Activated CD4-positive, alpha-beta T cell treated with anti-CD3 and anti-CD28 coated beads, Interleukin-2, amount 10 ng/mL, durations not matched to agents 7 days and 5 days (primary cell): ENCODE results near the gene ADRB1. TPM values are rescaled to one million over a fixed set of nuclear protein-coding genes. Genes with fewer than 3 reads are reported as not detected.

Experiments
- CTCF ChIA-PET: fragments of 350-600 bp; sonication (Branson Sonifier 250); formaldehyde crosslinking; loops from one replicate; lab custom pipeline; 2021; ENCODE audit warnings: antibody characterized with exemption; lab: Charles Lee
- POLR2A ChIA-PET: fragments of 350-600 bp; sonication (Branson Sonifier 250); formaldehyde crosslinking; loops from one replicate; lab custom pipeline; 2021; ENCODE audit warnings: antibody characterized with exemption; lab: Charles Lee
- DNase-seq: peaks from one replicate; pipeline ENCODE4 v3.0.0-alpha.2; 2020
- H3K27ac Mint-ChIP-seq: one replicate; pipeline ENCODE4 v1.8.0; 2021; ENCODE audit warnings: mild to moderate bottlenecking, moderate library complexity, mixed read lengths
- H3K27me3 Mint-ChIP-seq: one replicate; pipeline ENCODE4 v1.8.0; 2021; ENCODE audit warnings: mixed read lengths
- H3K36me3 Mint-ChIP-seq: one replicate; pipeline ENCODE4 v1.8.0; 2021; ENCODE audit warnings: low read depth, mixed read lengths
- H3K4me1 Mint-ChIP-seq: one replicate; pipeline ENCODE4 v1.8.0; 2021; ENCODE audit warnings: mixed read lengths
- H3K4me3 Mint-ChIP-seq: one replicate; pipeline ENCODE4 v1.8.0; 2021; ENCODE audit warnings: mild to moderate bottlenecking, moderate library complexity, mixed read lengths
- H3K9me3 Mint-ChIP-seq: one replicate; pipeline ENCODE4 v1.8.0; 2021; ENCODE audit warnings: mixed read lengths
- total RNA-seq, 2 experiments: library from RNA; stranded (reverse); gene quantifications; one replicate each; pipeline ENCODE4 v1.2.3, GENCODE V29; 2021

Gene ADRB1
- total RNA-seq, 2 experiments from 2014 or later: not detected

GRCh38 chr10:114017873-114018272 is 25.8 kb upstream of the ADRB1 start:
- POLR2A ChIA-PET: no interaction called here
- Mint-ChIP-seq H3K4me1 (no peaks in the 10 kb centered on the region), H3K4me3 (no peak overlapping the region), H3K27me3 (peaks cover 45% of the 10 kb centered on the region), H3K36me3 (no peaks in the 10 kb centered on the region), H3K9me3 (peaks cover 4% of the 10 kb centered on the region), H3K27ac (no peak overlapping the region)
- no peak for DNase-seq
- CTCF ChIA-PET: interaction anchor here (0.6 to 2.5 kb wide), 4 partner anchors 12 to 35 kb away, joined by 3 to 9 read pairs (median 3); no protein-coding TSS in a partner anchor

- Mint-ChIP-seq H3K4me3 (no peak overlapping the region), H3K27me3 (peaks cover 43% of the 10 kb centered on the region), H3K9me3 (peaks cover 4% of the 10 kb centered on the region), H3K4me1 (peaks cover 4% of the 10 kb centered on the region), H3K36me3 (peaks cover 2% of the 10 kb centered on the region), H3K27ac (no peak overlapping the region)
- ChIA-PET POLR2A (no interaction called here), CTCF (no interaction called here)
- no peak for DNase-seq
Observed at GRCh38 chr10:114019226-114019625, 24.4 kb upstream of the ADRB1 start.

GRCh38 chr10:114021154-114021553 is 22.5 kb upstream of the ADRB1 start:
- DNase-seq: no peak
- CTCF ChIA-PET: no interaction called here
- Mint-ChIP-seq H3K27ac (no peak overlapping the region), H3K9me3 (peaks cover 3% of the 10 kb centered on the region), H3K27me3 (peaks cover 30% of the 10 kb centered on the region), H3K36me3 (peaks cover 2% of the 10 kb centered on the region), H3K4me1 (peaks cover 21% of the 10 kb centered on the region), H3K4me3 (no peak overlapping the region)
- POLR2A ChIA-PET: no interaction called here

- CTCF ChIA-PET: interaction anchor here (0.7 to 1.1 kb wide), 3 partner anchors 56 to 134 kb away, joined by 3 to 5 read pairs (median 3); no protein-coding TSS in a partner anchor
- peaks cover 2% of the 10 kb centered on the region for H3K36me3 Mint-ChIP-seq
- no peak overlapping the region for H3K4me3 Mint-ChIP-seq
- peaks cover 24% of the 10 kb centered on the region for H3K4me1 Mint-ChIP-seq
- peaks cover 3% of the 10 kb centered on the region for H3K9me3 Mint-ChIP-seq
- no peak overlapping the region for H3K27ac Mint-ChIP-seq
- peaks cover 30% of the 10 kb centered on the region for H3K27me3 Mint-ChIP-seq
- POLR2A ChIA-PET: no interaction called here
- no peak for DNase-seq
Observed at GRCh38 chr10:114021717-114022680, 21.7 kb upstream of the ADRB1 start.

DNA sequence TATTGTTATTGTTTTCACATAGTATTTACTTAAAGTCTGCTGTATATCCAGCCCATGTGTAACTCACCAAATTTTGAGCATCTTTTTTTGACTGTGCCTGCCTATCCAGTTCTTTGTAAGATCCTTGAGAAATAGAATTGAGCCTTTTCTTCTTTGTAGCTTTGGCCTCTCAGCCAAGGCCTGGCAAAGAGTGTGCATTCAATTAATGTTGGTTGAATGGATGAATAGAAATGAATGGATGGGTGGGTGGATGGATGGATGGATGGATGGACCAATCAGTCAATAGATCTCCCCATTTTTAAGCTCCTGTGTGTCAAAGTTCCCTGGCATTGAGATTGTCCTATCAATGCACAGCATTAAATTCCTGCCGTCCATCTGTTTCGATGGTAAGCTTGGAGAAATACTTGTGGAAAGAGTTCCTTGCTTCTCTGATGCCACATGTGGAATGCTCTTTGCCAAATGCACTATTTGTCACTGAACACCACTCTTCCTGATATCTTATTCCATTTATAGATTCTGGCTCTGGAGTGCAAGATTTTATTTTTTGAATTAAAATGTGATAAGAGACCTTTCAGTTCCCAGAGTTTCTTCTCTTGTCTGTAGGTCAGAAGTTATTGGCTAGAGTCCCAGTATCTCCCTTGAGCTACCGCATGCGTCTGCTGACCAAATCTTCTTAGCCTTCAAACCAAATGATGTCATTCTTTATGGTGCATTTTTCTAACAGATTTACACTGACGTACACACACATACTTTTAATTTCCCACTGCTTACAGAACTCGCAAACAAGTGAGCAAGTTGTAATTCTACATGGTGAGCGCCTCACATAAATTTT is 20.7 kb upstream of the ADRB1 start:
- H3K4me3 Mint-ChIP-seq: no peak overlapping the region
- H3K9me3 Mint-ChIP-seq: peaks cover 3% of the 10 kb centered on the region
- H3K36me3 Mint-ChIP-seq: peaks cover 2% of the 10 kb centered on the region
- no peak for DNase-seq
- CTCF ChIA-PET: interaction anchor here (1.1 to 1.3 kb wide), 2 partner anchors 124 to 133 kb away, joined by 3 read pairs; no protein-coding TSS in a partner anchor
- POLR2A ChIA-PET: no interaction called here
- H3K27me3 Mint-ChIP-seq: peaks cover 29% of the 10 kb centered on the region
- H3K27ac Mint-ChIP-seq: no peak overlapping the region
- peaks cover 24% of the 10 kb centered on the region for H3K4me1 Mint-ChIP-seq

DNA sequence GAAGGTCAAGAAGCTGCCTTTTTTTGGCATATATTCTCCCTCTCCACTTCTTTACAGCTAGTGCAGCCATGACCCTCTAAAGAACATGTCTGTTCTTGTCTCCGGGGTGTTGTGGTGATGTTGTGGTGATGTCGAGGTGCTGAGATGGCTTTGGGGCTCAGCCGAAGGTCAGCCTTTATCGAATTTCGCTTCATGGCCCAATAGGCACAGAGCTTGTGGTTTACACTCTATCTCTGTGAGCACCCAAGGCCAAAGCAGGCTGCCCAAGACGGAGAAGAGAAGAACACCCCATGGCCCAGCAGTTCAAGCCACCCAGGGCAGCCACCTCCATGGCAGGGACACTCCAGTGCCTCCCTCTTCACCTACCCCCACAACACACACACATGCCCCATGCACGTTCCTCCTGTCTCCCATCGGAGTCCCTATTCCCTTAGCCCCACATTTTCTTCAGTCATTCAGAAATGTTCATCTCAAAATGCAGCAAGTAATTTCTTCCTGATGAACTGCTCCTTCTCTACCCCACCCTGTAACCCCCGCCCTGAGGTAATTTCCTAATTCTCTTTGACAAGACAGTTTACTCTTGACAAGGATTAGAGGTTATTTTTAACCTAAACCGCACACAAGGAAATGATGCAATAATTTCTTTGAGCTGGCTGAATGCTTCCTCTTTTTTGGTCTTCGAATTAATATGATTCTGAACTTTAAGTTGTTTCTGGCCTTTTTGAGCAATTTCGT is 18.6 kb upstream of the ADRB1 start:
- no peak overlapping the region for H3K4me3 Mint-ChIP-seq
- H3K27me3 Mint-ChIP-seq: peaks cover 41% of the 10 kb centered on the region
- ChIA-PET POLR2A (no interaction called here), CTCF (interaction anchor here (0.6 kb wide), 1 partner anchor 77 kb away, joined by 4 read pairs; no protein-coding TSS in a partner anchor)
- peaks cover 24% of the 10 kb centered on the region for H3K4me1 Mint-ChIP-seq
- DNase-seq: peak; percentile 20
- H3K9me3 Mint-ChIP-seq: peaks cover 3% of the 10 kb centered on the region
- H3K36me3 Mint-ChIP-seq: peaks cover 2% of the 10 kb centered on the region
- no peak overlapping the region for H3K27ac Mint-ChIP-seq

DNA sequence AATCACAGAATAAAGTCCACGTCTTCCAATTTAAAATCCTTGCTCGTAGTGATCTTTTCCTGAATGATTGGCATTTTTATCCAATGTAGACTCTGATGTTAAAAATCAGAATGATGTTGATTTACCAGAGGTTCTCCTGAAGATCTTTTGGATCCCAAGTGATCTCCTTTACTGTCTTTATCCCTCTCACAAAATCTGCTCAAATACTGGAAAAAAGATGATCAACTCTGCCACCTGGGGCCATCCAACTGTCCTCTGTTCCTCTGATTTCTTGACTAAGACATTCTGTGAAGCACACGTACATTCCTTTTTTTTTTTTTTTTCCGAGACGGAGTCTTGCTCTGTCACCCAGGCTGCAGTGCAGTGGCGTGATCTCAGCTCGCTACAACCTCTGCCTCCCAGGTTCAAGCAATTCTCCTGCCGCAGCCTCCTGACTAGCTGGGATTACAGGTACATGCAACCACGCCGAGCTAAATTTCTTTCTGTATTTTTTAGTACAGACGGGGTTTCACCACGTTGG is 18.0 kb upstream of the ADRB1 start:
- Mint-ChIP-seq H3K27ac (no peak overlapping the region), H3K27me3 (peaks cover 42% of the 10 kb centered on the region)

GRCh38 chr10:114026189-114027040 is 17.3 kb upstream of the ADRB1 start:
- no peak overlapping the region for H3K4me3 Mint-ChIP-seq

More for the DNA sequence above, 18.0 kb upstream of the ADRB1 start:
- Mint-ChIP-seq H3K9me3 (peaks cover 3% of the 10 kb centered on the region), H3K36me3 (peaks cover 2% of the 10 kb centered on the region), H3K4me3 (peak overlapping the region; percentile 2), H3K4me1 (peaks cover 24% of the 10 kb centered on the region)
- no peak for DNase-seq
- CTCF ChIA-PET: interaction anchor here (0.6 kb wide), 1 partner anchor 77 kb away, joined by 4 read pairs; no protein-coding TSS in a partner anchor
- POLR2A ChIA-PET: no interaction called here

DNA sequence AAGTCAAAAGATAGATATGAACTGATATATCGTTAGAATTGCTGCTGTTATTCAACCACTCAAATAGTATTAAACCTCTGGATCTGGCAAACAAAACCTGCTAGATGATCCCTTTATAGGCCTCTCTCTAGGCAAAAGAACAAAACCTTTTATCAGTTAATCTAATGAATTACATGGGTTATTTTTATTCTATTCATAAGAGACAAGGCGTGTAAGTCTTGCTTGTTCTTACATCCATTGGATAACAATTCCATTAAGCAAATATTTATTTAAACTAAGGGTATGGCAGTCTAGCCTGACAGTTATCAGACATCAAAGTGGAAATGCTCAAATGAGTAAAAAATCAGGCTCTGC is 16.6 kb upstream of the ADRB1 start:
- H3K36me3 Mint-ChIP-seq: peaks cover 2% of the 10 kb centered on the region
- ChIA-PET CTCF (no interaction called here), POLR2A (no interaction called here)
- H3K4me3 Mint-ChIP-seq: no peak overlapping the region
- peaks cover 24% of the 10 kb centered on the region for H3K4me1 Mint-ChIP-seq
- peaks cover 45% of the 10 kb centered on the region for H3K27me3 Mint-ChIP-seq
- H3K9me3 Mint-ChIP-seq: peaks cover 3% of the 10 kb centered on the region
- no peak for DNase-seq
- no peak overlapping the region for H3K27ac Mint-ChIP-seq

More at GRCh38 chr10:114026189-114027040, 17.3 kb upstream of the ADRB1 start:
- DNase-seq: no peak
- H3K4me1 Mint-ChIP-seq: peaks cover 24% of the 10 kb centered on the region
- ChIA-PET POLR2A (no interaction called here), CTCF (interaction anchor here (0.6 kb wide), 1 partner anchor 78 kb away, joined by 4 read pairs; no protein-coding TSS in a partner anchor)
- H3K9me3 Mint-ChIP-seq: peaks cover 3% of the 10 kb centered on the region
- peaks cover 2% of the 10 kb centered on the region for H3K36me3 Mint-ChIP-seq
- no peak overlapping the region for H3K27ac Mint-ChIP-seq
- H3K27me3 Mint-ChIP-seq: peaks cover 45% of the 10 kb centered on the region

- CTCF ChIA-PET: no interaction called here
- peaks cover 2% of the 10 kb centered on the region for H3K36me3 Mint-ChIP-seq
- POLR2A ChIA-PET: no interaction called here
- peaks cover 50% of the 10 kb centered on the region for H3K27me3 Mint-ChIP-seq
- no peak for DNase-seq
- peaks cover 3% of the 10 kb centered on the region for H3K9me3 Mint-ChIP-seq
- no peak overlapping the region for H3K4me3 Mint-ChIP-seq
- H3K4me1 Mint-ChIP-seq: peaks cover 24% of the 10 kb centered on the region
- no peak overlapping the region for H3K27ac Mint-ChIP-seq
Observed at GRCh38 chr10:114027951-114028350, 15.7 kb upstream of the ADRB1 start.

DNA sequence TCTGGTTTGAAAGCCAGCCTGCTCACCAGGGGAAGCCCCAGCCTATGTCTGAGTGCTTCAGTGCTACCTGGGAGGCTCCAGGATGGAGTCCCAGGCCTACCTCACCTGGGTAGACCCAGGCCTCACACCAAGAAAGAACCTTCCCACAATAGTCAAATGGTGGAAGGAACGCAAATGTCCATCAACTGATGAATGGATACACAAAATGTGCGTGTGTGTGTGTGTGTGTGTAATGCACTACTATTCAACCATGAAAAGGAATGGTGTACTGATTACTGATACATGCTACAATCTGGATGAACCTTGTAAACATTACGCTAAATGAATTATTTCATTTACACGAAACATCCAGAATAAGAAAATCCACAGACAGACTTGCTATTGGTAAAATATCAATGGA is 15.2 kb upstream of the ADRB1 start:
- Mint-ChIP-seq H3K27ac (no peak overlapping the region), H3K27me3 (peaks cover 54% of the 10 kb centered on the region), H3K4me3 (no peak overlapping the region), H3K4me1 (peaks cover 24% of the 10 kb centered on the region), H3K9me3 (peaks cover 3% of the 10 kb centered on the region), H3K36me3 (peaks cover 2% of the 10 kb centered on the region)
- ChIA-PET POLR2A (no interaction called here), CTCF (no interaction called here)
- no peak for DNase-seq
